HCT116 (cell line): ENCODE data around the gene AGAP1. TPM values are rescaled to one million over a fixed set of nuclear protein-coding genes. Genes with fewer than 3 reads are reported as not detected.

Source experiments
- ATAC-seq: fragments of 200-7000 bp; cut with Tn5 transposase; 2 replicates; pipeline ENCODE4 v1.9.1; 2020; ENCODE audit warnings: mild to moderate bottlenecking, moderate library complexity
- BruUV-seq: library from RNA; stranded (reverse); fragments of 400-500 nt; replicated peaks from 2 replicates; lab custom pipeline; 2021; lab: Mats Ljungman, UMichigan
- CTCF ChIA-PET: fragments of 300-600 bp; sonication (Branson Sonifier 250); formaldehyde crosslinking; loops from one replicate; lab custom pipeline; 2021; ENCODE audit warnings: antibody characterized with exemption; lab: Charles Lee
- POLR2A ChIA-PET: fragments of 300-600, 350-600 bp; sonication (Branson Sonifier 250); formaldehyde crosslinking; loops from one replicate; lab custom pipeline; 2021; ENCODE audit warnings: antibody characterized with exemption; lab: Charles Lee
- RAD21 ChIA-PET, 2 experiments: fragments of 300-600 bp; sonication (Branson Sonifier 250); formaldehyde crosslinking; loops; one replicate each; lab custom pipeline; 2023; ENCODE audit warnings: low total read pairs in 2 of 2; ENCODE audit not compliant: uncharacterized antibody in 2 of 2, unreplicated experiment in 2 of 2, low non-redundant PET in 1 of 2; lab: Charles Lee
- DNase-seq: peaks from one replicate; pipeline ENCODE4 v3.0.0-alpha.2; 2010; ENCODE audit warnings: low read depth, low spot score
- H2AFZ ChIP-seq: fragments of 200-600 bp; shearing (Covaris generic), sonication (generic); 2 replicates; pipeline ENCODE4 v1.6.1; 2017; ENCODE audit warnings: low read depth, mixed run types, mixed read lengths, antibody characterized with exemption, low read length; ENCODE audit not compliant: poor library complexity, severe bottlenecking
- H3K27ac ChIP-seq: 2 replicates; pipeline ENCODE4 v1.5.1; 2012; ENCODE audit warnings: low read depth, low read length
- H3K27me3 ChIP-seq: fragments of 200-600 bp; sonication (generic); 2 replicates; pipeline ENCODE4 v1.6.1; 2016; ENCODE audit warnings: mixed run types, low read length, mixed read lengths; ENCODE audit not compliant: insufficient read depth
- H3K36me3 ChIP-seq, 2 experiments: fragments of 200-500 bp in 1 of 2; fragments of 200-600 bp in 1 of 2; sonication (Bioruptor generic) in 1 of 2; sonication (generic) in 1 of 2; 2 replicates each; pipeline versions ENCODE4 v1.5.1 to v1.6.1; 2014 to 2016; ENCODE audit warnings: low read length in 2 of 2, inconsistent platforms in 1 of 2, mixed read lengths in 1 of 2, mixed run types in 1 of 2; ENCODE audit not compliant: insufficient read depth in 2 of 2, control insufficient read depth in 1 of 2
- H3K4me1 ChIP-seq, 2 experiments: fragments of 200-600 bp in 1 of 2; sonication (generic) in 1 of 2; 2 replicates each; pipeline versions ENCODE4 v1.5.1 to v1.6.1; 2012 to 2017; ENCODE audit warnings: low read length in 2 of 2, inconsistent platforms in 1 of 2, mild to moderate bottlenecking in 1 of 2, mixed read lengths in 1 of 2, mixed run types in 1 of 2, moderate library complexity in 1 of 2; ENCODE audit not compliant: insufficient read depth in 2 of 2, control insufficient read depth in 1 of 2
- H3K4me2 ChIP-seq: fragments of 200-600 bp; sonication (generic); 2 replicates; pipeline ENCODE4 v1.6.1; 2017; ENCODE audit warnings: mixed run types, low read length, mixed read lengths
- H3K4me3 ChIP-seq, 2 experiments: fragments of 200-600 bp in 1 of 2; sonication (generic) in 1 of 2; replicated peaks in 1 of 2; 2 replicates each; pipeline ENCODE4 v1.5.1; 2011 to 2016; ENCODE audit warnings: low read length in 2 of 2, control low read depth in 1 of 2, low read depth in 1 of 2, mild to moderate bottlenecking in 1 of 2, mixed read lengths in 1 of 2, mixed run types in 1 of 2
- H3K79me2 ChIP-seq: fragments of 200-600 bp; sonication (generic); 2 replicates; pipeline ENCODE4 v1.6.1; 2017; ENCODE audit warnings: mild to moderate bottlenecking, mixed run types, low read length, moderate library complexity, mixed read lengths; ENCODE audit not compliant: insufficient read depth
- H3K9ac ChIP-seq: fragments of 200-600 bp; sonication (generic); 2 replicates; pipeline ENCODE4 v1.6.1; 2016; ENCODE audit warnings: low read length, mixed read lengths
- H3K9me2 ChIP-seq: fragments of 200-600 bp; sonication (generic), shearing (Covaris generic); 2 replicates; pipeline ENCODE4 v1.6.1; 2017; ENCODE audit warnings: mixed run types, mild to moderate bottlenecking, moderate library complexity; ENCODE audit not compliant: insufficient read depth
- H3K9me3 ChIP-seq, 2 experiments: fragments of 200-500 bp in 1 of 2; fragments of 200-600 bp in 1 of 2; sonication (Bioruptor generic) in 1 of 2; sonication (generic) in 1 of 2; 2 replicates each; pipeline ENCODE4 v1.6.1; 2014 to 2017; ENCODE audit warnings: low read length in 2 of 2, mixed read lengths in 2 of 2, inconsistent platforms in 1 of 2, low read depth in 1 of 2, mild to moderate bottlenecking in 1 of 2, mixed run types in 1 of 2, moderate library complexity in 1 of 2; ENCODE audit not compliant: control insufficient read depth in 1 of 2, insufficient read depth in 1 of 2
- H4K20me1 ChIP-seq: fragments of 200-600 bp; sonication (generic), shearing (Covaris generic); 2 replicates; pipeline ENCODE4 v1.6.1; 2017; ENCODE audit warnings: mixed run types, mild to moderate bottlenecking, moderate library complexity; ENCODE audit not compliant: insufficient read depth
- CBX3 ChIP-seq: IDR thresholded peaks from 2 replicates; pipeline ENCODE4 v1.6.1; 2012; ENCODE audit warnings: low read depth
- CTCF ChIP-seq, 3 experiments: fragments of 200-600 bp in 1 of 3; sonication (generic) in 1 of 3; IDR thresholded peaks in 2 of 3; conservative IDR thresholded peaks in 1 of 3; 2 replicates each; pipeline ENCODE4 v1.5.1; 2012 to 2017; ENCODE audit warnings: low read depth in 2 of 3, low read length in 2 of 3, antibody characterized with exemption in 1 of 3, borderline replicate concordance in 1 of 3, control low read depth in 1 of 3, mild to moderate bottlenecking in 1 of 3, mixed read lengths in 1 of 3, mixed run types in 1 of 3, moderate library complexity in 1 of 3; ENCODE audit not compliant: insufficient read depth in 1 of 3
- ELF1 ChIP-seq: IDR thresholded peaks from 2 replicates; pipeline ENCODE4 v1.6.1; 2012; ENCODE audit warnings: low read depth, borderline replicate concordance
- EZH2phosphoT487 ChIP-seq: fragments of 200-600 bp; IDR thresholded peaks from 2 replicates; pipeline ENCODE4 v1.6.1; 2018; ENCODE audit warnings: antibody characterized with exemption, borderline replicate concordance
- POLR2AphosphoS5 ChIP-seq: IDR thresholded peaks from 2 replicates; pipeline ENCODE4 v1.6.1; 2011; ENCODE audit warnings: mild to moderate bottlenecking, low read depth, low read length, moderate library complexity
- SIN3A ChIP-seq: IDR thresholded peaks from 2 replicates; pipeline ENCODE4 v1.6.1; 2012; ENCODE audit warnings: low read depth
- ZBTB33 ChIP-seq: IDR thresholded peaks from 2 replicates; pipeline ENCODE4 v1.6.1; 2011; ENCODE audit warnings: mild to moderate bottlenecking, low read length, moderate library complexity; ENCODE audit not compliant: insufficient replicate concordance; ENCODE audit errors: extremely low read depth
- intact Hi-C: fragments of 100-400 bp; cut with micrococcal nuclease; formaldehyde crosslinking; loops from 2 replicates; pipeline ENCODE4 v1.10.0; 2022
- total RNA-seq: library from RNA; stranded (reverse); gene quantifications from one replicate; pipeline ENCODE4 v1.2.1, GENCODE V29; 2021; ENCODE audit not compliant: unreplicated experiment

The AGAP1 gene
- total RNA-seq, 1 experiment from 2014 or later, result 43.8 TPM

- DNase-seq (no peak), ATAC-seq (no peak)
- Histone ChIP-seq H3K4me3 (peak overlapping the region in 1 of 2 experiments; percentile 10; a peak in 1 of 4 replicates), H3K9ac (peak overlapping the region; percentile 39; the same call in 1 of the 2 replicates), H3K4me2 (peak overlapping the region; percentile 76), H3K9me3 (no peaks in the 10 kb centered on the region), H2AFZ (no peak overlapping the region), H3K27ac (peak overlapping the region; percentile 61; the same call in 1 of the 2 replicates), H3K4me1 (peaks cover 17 to 50% of the 10 kb centered on the region in 2 experiments), H3K79me2 (peaks cover 99% of the 10 kb centered on the region), H3K27me3 (no peaks in the 10 kb centered on the region), H3K36me3 (no peaks in the 10 kb centered on the region), H4K20me1 (peaks cover 8% of the 10 kb centered on the region; the same call in 1 of the 2 replicates), H3K9me2 (no peaks in the 10 kb centered on the region)
- no TSS peak for BruUV-seq
- RAD21 ChIA-PET, result no interaction called here
- POLR2A ChIA-PET, result interaction anchor here (0.8 to 1.3 kb wide), 2 partner anchors 9 to 14 kb away, joined by 3 to 5 read pairs; no protein-coding TSS in a partner anchor
- TF ChIP-seq POLR2AphosphoS5, result no peak
- TF ChIP-seq ZBTB33, result peak; percentile 1
- CTCF ChIA-PET, result no interaction called here
- intact Hi-C loops, result no loop called here
Measured at GRCh38 chr2:235511751-235512698, 18.2 kb downstream of the AGAP1 start.

- CTCF ChIA-PET, result no interaction called here
- intact Hi-C loops, result no loop called here
- POLR2A ChIA-PET, result no interaction called here
- RAD21 ChIA-PET, result no interaction called here
- H3K27me3 ChIP-seq, result no peaks in the 10 kb centered on the region
- no peak for ATAC-seq
- H3K9me2 ChIP-seq, result no peaks in the 10 kb centered on the region
- DNase-seq, result no peak
- peaks cover 99% of the 10 kb centered on the region for H3K79me2 ChIP-seq
- H3K9ac ChIP-seq, result no peak overlapping the region
- no peak for TF ChIP-seq SIN3A
- TF ChIP-seq CTCF (IDR thresholded peaks at IDR 0.05 in 2 of 3, conservative IDR thresholded peaks at IDR 0.05 in 1 of 3; ENCODE audit: borderline replicate concordance in 1 of 3, insufficient read depth in 1 of 3, low read depth in 2 of 3, low read length in 2 of 3), result no peak
- no peak for TF ChIP-seq CBX3
- no peak for TF ChIP-seq EZH2phosphoT487
- TF ChIP-seq ELF1, result no peak
- H3K9me3 ChIP-seq, result no peaks in the 10 kb centered on the region
- no peak overlapping the region for H3K4me3 ChIP-seq
- H2AFZ ChIP-seq, result no peak overlapping the region
- H4K20me1 ChIP-seq, result peaks cover 8% of the 10 kb centered on the region; the same call in 1 of the 2 replicates
- no peak overlapping the region for H3K27ac ChIP-seq
- no peak overlapping the region for H3K4me2 ChIP-seq
- BruUV-seq, result no TSS peak
- H3K36me3 ChIP-seq, result no peaks in the 10 kb centered on the region
- peaks cover 17 to 54% of the 10 kb centered on the region in 2 experiments for H3K4me1 ChIP-seq
Measured at GRCh38 chr2:235512699-235513053, 18.8 kb downstream of the AGAP1 start.
